IMR-90 (cell line): ENCODE data around the gene MTX2.

Experiments used
- CEBPB ChIP-seq: IDR thresholded peaks from 2 replicates; pipeline ENCODE4 v1.6.1; 2012; ENCODE audit warnings: low read depth, low read length, improper control_type of control experiment
- CHD1 ChIP-seq: IDR thresholded peaks from 2 replicates; pipeline ENCODE4 v1.6.1; 2012; ENCODE audit warnings: low read depth, low read length, improper control_type of control experiment
- FOS ChIP-seq: fragments of 150-350 bp; IDR thresholded peaks from 2 replicates; pipeline ENCODE4 v1.6.1; 2016; ENCODE audit warnings: low read depth, low read length
- MAZ ChIP-seq: IDR thresholded peaks from 2 replicates; pipeline ENCODE4 v1.6.1; 2012; ENCODE audit warnings: low read depth, mild to moderate bottlenecking, low read length, improper control_type of control experiment, moderate library complexity, borderline replicate concordance
- MXI1 ChIP-seq: IDR thresholded peaks from 2 replicates; pipeline ENCODE4 v1.6.1; 2012; ENCODE audit warnings: low read depth, mild to moderate bottlenecking, low read length, moderate library complexity, borderline replicate concordance
- POLR2A ChIP-seq: IDR thresholded peaks from 2 replicates; pipeline ENCODE4 v1.6.1; 2012; ENCODE audit warnings: mild to moderate bottlenecking, low read depth, low read length
- RAD21 ChIP-seq: IDR thresholded peaks from 2 replicates; pipeline ENCODE4 v1.6.1; 2012; ENCODE audit warnings: low read length, improper control_type of control experiment
- RFX5 ChIP-seq: IDR thresholded peaks from 2 replicates; pipeline ENCODE4 v1.8.0; 2012; ENCODE audit warnings: low read depth, mild to moderate bottlenecking, low read length, moderate library complexity
- SMC3 ChIP-seq: fragments of 150-350 bp; IDR thresholded peaks from 2 replicates; pipeline ENCODE4 v1.6.1; 2016; ENCODE audit warnings: low read depth, mild to moderate bottlenecking, antibody characterized with exemption, low read length, moderate library complexity
- USF2 ChIP-seq: fragments of 150-350 bp; IDR thresholded peaks from 2 replicates; pipeline ENCODE4 v1.6.1; 2017; ENCODE audit warnings: mild to moderate bottlenecking, antibody characterized with exemption, low read length, low read depth
- TF ChIP-seq, protein P1 (sequence below): conservative IDR thresholded peaks from 2 replicates; pipeline ENCODE4 v1.5.1; 2012; ENCODE audit warnings: mild to moderate bottlenecking, low read depth, low read length, improper control_type of control experiment

DNA sequence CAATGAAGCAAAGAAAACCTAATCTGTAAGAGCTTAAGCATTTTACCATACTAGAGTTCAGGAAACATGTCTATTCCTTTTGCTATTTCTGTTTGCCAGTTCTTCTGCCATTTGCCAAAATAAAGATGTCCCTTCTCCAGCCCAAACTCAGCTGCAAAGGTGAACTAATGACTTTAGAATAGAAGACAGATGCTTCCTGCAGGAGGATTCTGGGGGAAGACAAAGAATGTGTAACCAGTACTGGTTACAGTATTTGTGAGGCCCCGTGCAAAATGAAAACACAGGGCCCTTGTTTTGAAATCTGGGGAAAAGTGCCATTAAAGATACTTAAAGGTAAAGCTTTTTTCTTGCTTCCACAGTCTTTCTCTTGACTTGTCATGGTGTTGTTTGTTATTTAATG lies 34.3 kb upstream of the MTX2 start:
- TF ChIP-seq RFX5 (no peak), MAZ (no peak), USF2 (no peak), MXI1 (no peak), CEBPB (no peak), POLR2A (no peak), RAD21 (no peak), CHD1 (no peak), SMC3 (no peak), FOS (no peak)
- TF ChIP-seq, protein P1, sequence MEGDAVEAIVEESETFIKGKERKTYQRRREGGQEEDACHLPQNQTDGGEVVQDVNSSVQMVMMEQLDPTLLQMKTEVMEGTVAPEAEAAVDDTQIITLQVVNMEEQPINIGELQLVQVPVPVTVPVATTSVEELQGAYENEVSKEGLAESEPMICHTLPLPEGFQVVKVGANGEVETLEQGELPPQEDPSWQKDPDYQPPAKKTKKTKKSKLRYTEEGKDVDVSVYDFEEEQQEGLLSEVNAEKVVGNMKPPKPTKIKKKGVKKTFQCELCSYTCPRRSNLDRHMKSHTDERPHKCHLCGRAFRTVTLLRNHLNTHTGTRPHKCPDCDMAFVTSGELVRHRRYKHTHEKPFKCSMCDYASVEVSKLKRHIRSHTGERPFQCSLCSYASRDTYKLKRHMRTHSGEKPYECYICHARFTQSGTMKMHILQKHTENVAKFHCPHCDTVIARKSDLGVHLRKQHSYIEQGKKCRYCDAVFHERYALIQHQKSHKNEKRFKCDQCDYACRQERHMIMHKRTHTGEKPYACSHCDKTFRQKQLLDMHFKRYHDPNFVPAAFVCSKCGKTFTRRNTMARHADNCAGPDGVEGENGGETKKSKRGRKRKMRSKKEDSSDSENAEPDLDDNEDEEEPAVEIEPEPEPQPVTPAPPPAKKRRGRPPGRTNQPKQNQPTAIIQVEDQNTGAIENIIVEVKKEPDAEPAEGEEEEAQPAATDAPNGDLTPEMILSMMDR, result no peak
